Tibial nerve (tissue), 4 donors: ENCODE results near the gene PCGF5. TPM values are rescaled to one million over a fixed set of nuclear protein-coding genes. Genes with fewer than 3 reads are reported as not detected.

Experiments used
- DNase-seq, 2 donors: peaks; one replicate each; pipeline ENCODE4 v3.0.0-alpha.2; 2019; ENCODE audit warnings: low spot score in 2 of 2
- H3K27ac ChIP-seq, 4 donors: fragments of 200-600 bp; sonication (generic) in 3 of 4; one replicate each; pipeline ENCODE4 v1.5.1; 2017 to 2019; ENCODE audit warnings: mild to moderate bottlenecking in 1 of 4
- H3K27me3 ChIP-seq, 2 donors: fragments of 200-600 bp; sonication (generic) in 1 of 2; one replicate each; pipeline versions ENCODE4 v1.5.1 to v1.6.0; 2017 to 2019
- H3K36me3 ChIP-seq, 3 donors: fragments of 200-600 bp; sonication (generic); one replicate each; pipeline ENCODE4 v1.5.1; 2018 to 2019
- H3K4me1 ChIP-seq, 4 donors: fragments of 200-600 bp; sonication (generic) in 3 of 4; one replicate each; pipeline ENCODE4 v1.5.1; 2017 to 2019
- H3K4me3 ChIP-seq, 4 donors: fragments of 200-600 bp; sonication (generic) in 3 of 4; one replicate each; pipeline ENCODE4 v1.5.1; 2017 to 2019; ENCODE audit warnings: mild to moderate bottlenecking in 1 of 4, moderate library complexity in 1 of 4
- H3K9me3 ChIP-seq, 4 donors: fragments of 200-600 bp; sonication (generic) in 3 of 4; one replicate each; pipeline ENCODE4 v1.5.1; 2017 to 2019
- CTCF ChIP-seq, 5 experiments: fragments of 200-600 bp in 3 of 5; fragments of 450-650 bp in 2 of 5; sonication (generic) in 3 of 5; IDR thresholded peaks; one replicate each; pipeline ENCODE4 v1.5.1; 2016 to 2019; ENCODE audit warnings: antibody characterized with exemption in 5 of 5, mild to moderate bottlenecking in 3 of 5, moderate library complexity in 2 of 5
- EP300 ChIP-seq, 2 donors: sonication (generic); formaldehyde crosslinking; IDR thresholded peaks; one replicate each; pipeline ENCODE4 v1.6.1; 2017; ENCODE audit warnings: antibody characterized with exemption in 2 of 2, mild to moderate bottlenecking in 1 of 2
- POLR2A ChIP-seq, 2 donors: fragments of 450-650 bp; IDR thresholded peaks; one replicate each; pipeline ENCODE4 v1.6.1; 2017; ENCODE audit warnings: antibody characterized with exemption in 2 of 2, mild to moderate bottlenecking in 2 of 2, moderate library complexity in 2 of 2
- WGBS, 2 donors: methylation state at CpG; one replicate each; pipeline ENCODE4 v1.1.5; 2018; 5-methylcytosine and 5-hydroxymethylcytosine counted together
- total RNA-seq, 4 donors: library from RNA; depleted of rRNA; stranded (reverse); fragments of >200 nt; gene quantifications; one replicate each; pipeline ENCODE4 v1.1.0, GENCODE V29; 2016

PCGF5 gene
- total RNA-seq, 4 donors from 2014 or later: 29.6 to 59.9 (median 41.4) TPM

- TF ChIP-seq EP300 (IDR thresholded peaks at IDR 0.05) (no peak), CTCF (IDR thresholded peaks at IDR 0.05) (no peak), POLR2A (IDR thresholded peaks at IDR 0.05) (no peak)
- Histone ChIP-seq H3K9me3 (no peaks in the 10 kb centered on the region), H3K27ac (no peak overlapping the region), H3K36me3 (no peaks in the 10 kb centered on the region), H3K4me1 (no peaks in the 10 kb centered on the region), H3K4me3 (no peak overlapping the region), H3K27me3 (no peaks in the 10 kb centered on the region)
- no peak for DNase-seq
These were observed 91.3 kb downstream of the PCGF5 start for GRCh38 chr10:91311601-91312381.

GRCh38 chr10:91312382-91312733 is 91.9 kb downstream of the PCGF5 start:
- TF ChIP-seq POLR2A (IDR thresholded peaks at IDR 0.05): no peak
- no peaks in the 10 kb centered on the region for H3K4me1 ChIP-seq
- WGBS, 2 donors: 82 to 86% methylated on average over 2 of the region's 2 CpGs
- no peak overlapping the region for H3K27ac ChIP-seq
- no peak for DNase-seq
- no peak overlapping the region for H3K4me3 ChIP-seq
- no peaks in the 10 kb centered on the region for H3K36me3 ChIP-seq
- no peaks in the 10 kb centered on the region for H3K27me3 ChIP-seq
- no peaks in the 10 kb centered on the region for H3K9me3 ChIP-seq

GRCh38 chr10:91313796-91314485 is 93.5 kb downstream of the PCGF5 start:
- H3K4me1 ChIP-seq: no peaks in the 10 kb centered on the region
- H3K27ac ChIP-seq: no peak overlapping the region
- H3K27me3 ChIP-seq: no peaks in the 10 kb centered on the region
- TF ChIP-seq CTCF (IDR thresholded peaks at IDR 0.05): no peak
- TF ChIP-seq POLR2A (IDR thresholded peaks at IDR 0.05): no peak
- TF ChIP-seq EP300 (IDR thresholded peaks at IDR 0.05): no peak
- no peak overlapping the region for H3K4me3 ChIP-seq
- no peaks in the 10 kb centered on the region for H3K9me3 ChIP-seq
- WGBS, 2 donors: 45 to 54% methylated on average over 6 of the region's 6 CpGs
- H3K36me3 ChIP-seq: no peaks in the 10 kb centered on the region
- no peak for DNase-seq

- TF ChIP-seq CTCF (IDR thresholded peaks at IDR 0.05): no peak
- TF ChIP-seq EP300 (IDR thresholded peaks at IDR 0.05): no peak
- TF ChIP-seq POLR2A (IDR thresholded peaks at IDR 0.05): no peak
- no peak overlapping the region for H3K27ac ChIP-seq
- DNase-seq: no peak
- H3K36me3 ChIP-seq: no peaks in the 10 kb centered on the region
- no peaks in the 10 kb centered on the region for H3K27me3 ChIP-seq
- 52 to 54% methylated on average over 2 of the region's 2 CpGs for WGBS, 2 donors
- peaks cover 0 to 4% (median 0%) of the 10 kb centered on the region in 4 donors for H3K9me3 ChIP-seq
- H3K4me1 ChIP-seq: no peaks in the 10 kb centered on the region
- no peak overlapping the region for H3K4me3 ChIP-seq
These were observed 96.0 kb downstream of the PCGF5 start for GRCh38 chr10:91316486-91316885.

- H3K27ac ChIP-seq: no peak overlapping the region
- TF ChIP-seq CTCF (IDR thresholded peaks at IDR 0.05) (no peak), POLR2A (IDR thresholded peaks at IDR 0.05) (no peak), EP300 (IDR thresholded peaks at IDR 0.05) (no peak)
- H3K4me3 ChIP-seq: no peak overlapping the region
- peaks cover 0 to 4% (median 0%) of the 10 kb centered on the region in 4 donors for H3K9me3 ChIP-seq
- no peaks in the 10 kb centered on the region for H3K27me3 ChIP-seq
- no peaks in the 10 kb centered on the region for H3K4me1 ChIP-seq
- no peak for DNase-seq
- H3K36me3 ChIP-seq: no peaks in the 10 kb centered on the region
These were observed 97.1 kb downstream of the PCGF5 start for GRCh38 chr10:91317541-91317940.
